WTC11 (cell line): Measurements from ENCODE around the gene LRRC49. TPM values are rescaled to one million over a fixed set of nuclear protein-coding genes. Genes with fewer than 3 reads are reported as not detected.

Experiments
- ATAC-seq: fragments of 200-7000 bp; cut with Tn5 transposase; 2 replicates; pipeline ENCODE4 v1.10.0; 2021; ENCODE audit warnings: mild to moderate bottlenecking, moderate library complexity
- CTCF ChIA-PET: fragments of 300-600 bp; sonication (Branson Sonifier 250); formaldehyde crosslinking; loops from one replicate; lab custom pipeline; 2021; ENCODE audit warnings: antibody characterized with exemption; lab: Charles Lee
- POLR2A ChIA-PET: fragments of 350-600 bp; sonication (Branson Sonifier 250); formaldehyde crosslinking; loops from one replicate; lab custom pipeline; 2021; ENCODE audit warnings: antibody characterized with exemption; lab: Charles Lee
- DNase-seq: peaks from one replicate; pipeline ENCODE4 v3.0.0; 2021; ENCODE audit warnings: low spot score
- H3K27ac Mint-ChIP-seq: 2 replicates; pipeline ENCODE4 v1.8.0; 2021; ENCODE audit warnings: mixed read lengths
- H3K27me3 Mint-ChIP-seq: 2 replicates; pipeline ENCODE4 v1.8.0; 2021; ENCODE audit warnings: low read depth, mild to moderate bottlenecking, moderate library complexity, mixed read lengths
- H3K36me3 Mint-ChIP-seq: 2 replicates; pipeline ENCODE4 v1.8.0; 2021; ENCODE audit warnings: mixed read lengths
- H3K4me1 Mint-ChIP-seq: 2 replicates; pipeline ENCODE4 v1.8.0; 2022; ENCODE audit warnings: mixed read lengths
- H3K4me3 Mint-ChIP-seq: 2 replicates; pipeline ENCODE4 v1.8.0; 2021; ENCODE audit warnings: mild to moderate bottlenecking, moderate library complexity, mixed read lengths
- H3K9me3 Mint-ChIP-seq: 2 replicates; pipeline ENCODE4 v1.8.0; 2021; ENCODE audit warnings: mixed read lengths
- ATF1 ChIP-seq: sonication (generic); formaldehyde crosslinking; IDR thresholded peaks from 2 replicates; pipeline ENCODE4 v1.8.1; 2023; ENCODE audit warnings: mild to moderate bottlenecking, moderate library complexity, missing genetic modification reagents
- ESRRA ChIP-seq: sonication (generic); formaldehyde crosslinking; IDR thresholded peaks from 2 replicates; pipeline ENCODE4 v1.8.1; 2022; ENCODE audit warnings: mild to moderate bottlenecking, missing genetic modification reagents, borderline replicate concordance
- ETV6 ChIP-seq: sonication (generic); formaldehyde crosslinking; IDR thresholded peaks from 2 replicates; pipeline ENCODE4 v1.8.1; 2022; ENCODE audit warnings: mild to moderate bottlenecking, missing genetic modification reagents
- FOXK1 ChIP-seq: sonication (generic); formaldehyde crosslinking; IDR thresholded peaks from 2 replicates; pipeline ENCODE4 v1.8.0; 2022; ENCODE audit warnings: mild to moderate bottlenecking, moderate library complexity, missing genetic modification reagents
- GABPB1 ChIP-seq: sonication (generic); formaldehyde crosslinking; IDR thresholded peaks from 2 replicates; pipeline ENCODE4 v1.8.1; 2023; ENCODE audit warnings: mild to moderate bottlenecking, missing genetic modification reagents
- NFATC4 ChIP-seq: fragments of 250-450 bp; sonication (Bioruptor Pico); IDR thresholded peaks from 2 replicates; pipeline ENCODE4 v1.9.0; 2021; ENCODE audit warnings: mild to moderate bottlenecking
- NR3C1 ChIP-seq: sonication (generic); formaldehyde crosslinking; conservative IDR thresholded peaks from 2 replicates; pipeline ENCODE4 v1.8.1; 2023; ENCODE audit warnings: low read depth, mild to moderate bottlenecking, missing genetic modification reagents
- PRRX2 ChIP-seq: fragments of 250-450 bp; sonication (Bioruptor Pico); IDR thresholded peaks from 2 replicates; pipeline ENCODE4 v1.8.0; 2021; ENCODE audit warnings: mild to moderate bottlenecking
- TEAD1 ChIP-seq: sonication (generic); formaldehyde crosslinking; IDR thresholded peaks from 2 replicates; pipeline ENCODE4 v1.8.0; 2022; ENCODE audit warnings: mild to moderate bottlenecking, missing genetic modification reagents
- TEAD4 ChIP-seq: sonication (generic); formaldehyde crosslinking; IDR thresholded peaks from 2 replicates; pipeline ENCODE4 v1.8.0; 2022; ENCODE audit warnings: mild to moderate bottlenecking, missing genetic modification reagents
- ZNF423 ChIP-seq: fragments of 250-450 bp; sonication (Bioruptor Pico); IDR thresholded peaks from 2 replicates; pipeline ENCODE4 v2.1.2; 2022; ENCODE audit warnings: mild to moderate bottlenecking, moderate library complexity
- total RNA-seq: library from RNA; stranded (reverse); gene quantifications from 3 replicates; pipeline ENCODE4 v1.2.3, GENCODE V29; 2021
- TF ChIP-seq, protein P1 (sequence below): sonication (generic); formaldehyde crosslinking; IDR thresholded peaks from 2 replicates; pipeline ENCODE4 v1.8.0; 2023; ENCODE audit warnings: missing genetic modification reagents, mild to moderate bottlenecking, borderline replicate concordance
- TF ChIP-seq, protein P2 (sequence below): sonication (generic); formaldehyde crosslinking; IDR thresholded peaks from 2 replicates; pipeline ENCODE4 v1.8.1; 2023; ENCODE audit warnings: mild to moderate bottlenecking, missing genetic modification reagents, borderline replicate concordance
- TF ChIP-seq, protein P3 (sequence below): sonication (generic); formaldehyde crosslinking; IDR thresholded peaks from 2 replicates; pipeline ENCODE4 v1.8.1; 2023; ENCODE audit warnings: mild to moderate bottlenecking, missing genetic modification reagents, moderate library complexity
- TF ChIP-seq, protein P4 (sequence below): sonication (generic); formaldehyde crosslinking; IDR thresholded peaks from 2 replicates; pipeline ENCODE4 v1.8.0; 2023; ENCODE audit warnings: missing genetic modification reagents
- TF ChIP-seq, protein P5 (sequence below): fragments of 250-450 bp; sonication (Bioruptor Pico); IDR thresholded peaks from 2 replicates; pipeline ENCODE4 v2.1.2; 2022; ENCODE audit warnings: mild to moderate bottlenecking, moderate library complexity

The LRRC49 gene
- total RNA-seq, 1 experiment from 2014 or later = 6.9 TPM

DNA sequence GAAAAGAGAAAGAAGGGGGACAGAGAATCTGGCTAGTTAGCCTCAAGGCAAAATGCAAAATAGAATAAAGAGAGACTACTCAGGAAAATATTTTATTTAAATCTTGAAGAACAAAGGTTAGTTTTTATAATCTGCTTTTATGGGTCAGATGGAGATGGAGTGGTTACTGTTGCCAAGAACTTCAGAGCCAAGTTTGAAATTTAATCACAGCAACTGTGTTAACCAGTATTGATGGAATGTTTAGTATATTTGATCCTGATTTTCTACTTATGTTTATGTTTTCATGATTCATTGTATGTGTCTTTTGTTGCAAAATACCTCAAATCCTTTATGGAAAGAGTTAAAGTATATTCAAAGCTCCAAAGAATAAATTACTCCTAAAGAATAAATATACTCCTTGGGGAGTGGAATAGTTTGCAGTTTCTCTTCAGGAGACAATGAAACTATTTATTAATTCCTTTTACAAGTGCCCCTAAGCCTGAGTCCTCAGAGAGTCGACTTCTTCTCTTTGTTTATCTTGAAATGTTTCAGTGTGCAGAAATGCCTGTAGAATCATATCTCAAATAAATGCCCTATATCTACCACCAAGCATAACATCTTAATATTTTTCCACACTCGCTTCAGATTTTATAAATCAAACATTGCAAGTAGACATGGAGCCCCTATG, 161.8 kb downstream of the LRRC49 start (continued):
- TF ChIP-seq, protein P1, sequence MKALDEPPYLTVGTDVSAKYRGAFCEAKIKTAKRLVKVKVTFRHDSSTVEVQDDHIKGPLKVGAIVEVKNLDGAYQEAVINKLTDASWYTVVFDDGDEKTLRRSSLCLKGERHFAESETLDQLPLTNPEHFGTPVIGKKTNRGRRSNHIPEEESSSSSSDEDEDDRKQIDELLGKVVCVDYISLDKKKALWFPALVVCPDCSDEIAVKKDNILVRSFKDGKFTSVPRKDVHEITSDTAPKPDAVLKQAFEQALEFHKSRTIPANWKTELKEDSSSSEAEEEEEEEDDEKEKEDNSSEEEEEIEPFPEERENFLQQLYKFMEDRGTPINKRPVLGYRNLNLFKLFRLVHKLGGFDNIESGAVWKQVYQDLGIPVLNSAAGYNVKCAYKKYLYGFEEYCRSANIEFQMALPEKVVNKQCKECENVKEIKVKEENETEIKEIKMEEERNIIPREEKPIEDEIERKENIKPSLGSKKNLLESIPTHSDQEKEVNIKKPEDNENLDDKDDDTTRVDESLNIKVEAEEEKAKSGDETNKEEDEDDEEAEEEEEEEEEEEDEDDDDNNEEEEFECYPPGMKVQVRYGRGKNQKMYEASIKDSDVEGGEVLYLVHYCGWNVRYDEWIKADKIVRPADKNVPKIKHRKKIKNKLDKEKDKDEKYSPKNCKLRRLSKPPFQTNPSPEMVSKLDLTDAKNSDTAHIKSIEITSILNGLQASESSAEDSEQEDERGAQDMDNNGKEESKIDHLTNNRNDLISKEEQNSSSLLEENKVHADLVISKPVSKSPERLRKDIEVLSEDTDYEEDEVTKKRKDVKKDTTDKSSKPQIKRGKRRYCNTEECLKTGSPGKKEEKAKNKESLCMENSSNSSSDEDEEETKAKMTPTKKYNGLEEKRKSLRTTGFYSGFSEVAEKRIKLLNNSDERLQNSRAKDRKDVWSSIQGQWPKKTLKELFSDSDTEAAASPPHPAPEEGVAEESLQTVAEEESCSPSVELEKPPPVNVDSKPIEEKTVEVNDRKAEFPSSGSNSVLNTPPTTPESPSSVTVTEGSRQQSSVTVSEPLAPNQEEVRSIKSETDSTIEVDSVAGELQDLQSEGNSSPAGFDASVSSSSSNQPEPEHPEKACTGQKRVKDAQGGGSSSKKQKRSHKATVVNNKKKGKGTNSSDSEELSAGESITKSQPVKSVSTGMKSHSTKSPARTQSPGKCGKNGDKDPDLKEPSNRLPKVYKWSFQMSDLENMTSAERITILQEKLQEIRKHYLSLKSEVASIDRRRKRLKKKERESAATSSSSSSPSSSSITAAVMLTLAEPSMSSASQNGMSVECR (CRISPR knock-in tag) = no peak

DNA sequence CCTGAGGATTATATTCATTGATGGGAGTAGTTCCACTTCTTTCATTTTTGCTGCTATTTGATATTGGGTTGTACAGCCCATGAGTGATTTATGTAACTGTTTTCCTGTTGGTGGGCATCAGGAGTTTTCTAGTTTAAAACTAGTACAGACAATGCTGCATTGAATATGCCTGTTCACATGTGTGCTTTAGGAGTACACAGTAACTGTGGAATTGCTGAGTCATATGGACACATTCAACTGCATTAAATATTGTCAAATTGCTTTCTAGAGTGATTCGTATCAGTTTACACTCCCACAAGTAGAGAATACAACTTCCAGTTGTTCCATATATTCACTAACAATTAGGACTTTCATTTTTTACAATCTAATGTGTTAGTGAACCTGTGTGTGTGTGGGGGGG, 162.8 kb downstream of the LRRC49 start:
- no peak for DNase-seq
- ChIA-PET POLR2A (interaction anchor here (0.6 kb wide), 1 partner anchor 34 kb away, joined by 3 read pairs; no protein-coding TSS in a partner anchor), CTCF (no interaction called here)
- H3K27ac Mint-ChIP-seq = no peak overlapping the region
- H3K4me3 Mint-ChIP-seq = no peak overlapping the region
- peaks cover 4% of the 10 kb centered on the region for H3K4me1 Mint-ChIP-seq
- H3K9me3 Mint-ChIP-seq = peaks cover 15% of the 10 kb centered on the region
- H3K27me3 Mint-ChIP-seq = no peaks in the 10 kb centered on the region
- H3K36me3 Mint-ChIP-seq = 0 out of 2 replicates have a peak, but pooled peaks cover 3% of the 10 kb centered on the region
- no peak for ATAC-seq
- no peak for TF ChIP-seq ZNF423 (CRISPR knock-in tag)
- no peak for TF ChIP-seq FOXK1 (CRISPR knock-in tag)
- TF ChIP-seq, protein P2, sequence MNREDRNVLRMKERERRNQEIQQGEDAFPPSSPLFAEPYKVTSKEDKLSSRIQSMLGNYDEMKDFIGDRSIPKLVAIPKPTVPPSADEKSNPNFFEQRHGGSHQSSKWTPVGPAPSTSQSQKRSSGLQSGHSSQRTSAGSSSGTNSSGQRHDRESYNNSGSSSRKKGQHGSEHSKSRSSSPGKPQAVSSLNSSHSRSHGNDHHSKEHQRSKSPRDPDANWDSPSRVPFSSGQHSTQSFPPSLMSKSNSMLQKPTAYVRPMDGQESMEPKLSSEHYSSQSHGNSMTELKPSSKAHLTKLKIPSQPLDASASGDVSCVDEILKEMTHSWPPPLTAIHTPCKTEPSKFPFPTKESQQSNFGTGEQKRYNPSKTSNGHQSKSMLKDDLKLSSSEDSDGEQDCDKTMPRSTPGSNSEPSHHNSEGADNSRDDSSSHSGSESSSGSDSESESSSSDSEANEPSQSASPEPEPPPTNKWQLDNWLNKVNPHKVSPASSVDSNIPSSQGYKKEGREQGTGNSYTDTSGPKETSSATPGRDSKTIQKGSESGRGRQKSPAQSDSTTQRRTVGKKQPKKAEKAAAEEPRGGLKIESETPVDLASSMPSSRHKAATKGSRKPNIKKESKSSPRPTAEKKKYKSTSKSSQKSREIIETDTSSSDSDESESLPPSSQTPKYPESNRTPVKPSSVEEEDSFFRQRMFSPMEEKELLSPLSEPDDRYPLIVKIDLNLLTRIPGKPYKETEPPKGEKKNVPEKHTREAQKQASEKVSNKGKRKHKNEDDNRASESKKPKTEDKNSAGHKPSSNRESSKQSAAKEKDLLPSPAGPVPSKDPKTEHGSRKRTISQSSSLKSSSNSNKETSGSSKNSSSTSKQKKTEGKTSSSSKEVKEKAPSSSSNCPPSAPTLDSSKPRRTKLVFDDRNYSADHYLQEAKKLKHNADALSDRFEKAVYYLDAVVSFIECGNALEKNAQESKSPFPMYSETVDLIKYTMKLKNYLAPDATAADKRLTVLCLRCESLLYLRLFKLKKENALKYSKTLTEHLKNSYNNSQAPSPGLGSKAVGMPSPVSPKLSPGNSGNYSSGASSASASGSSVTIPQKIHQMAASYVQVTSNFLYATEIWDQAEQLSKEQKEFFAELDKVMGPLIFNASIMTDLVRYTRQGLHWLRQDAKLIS = no peak
- TF ChIP-seq GABPB1 = no peak
- TF ChIP-seq ETV6 (CRISPR knock-in tag) = no peak
- TF ChIP-seq NR3C1 (CRISPR knock-in tag) = no peak
- no peak for TF ChIP-seq ATF1 (CRISPR knock-in tag)
- TF ChIP-seq PRRX2 = no peak
- no peak for TF ChIP-seq TEAD1 (CRISPR knock-in tag)
- TF ChIP-seq, protein P3, sequence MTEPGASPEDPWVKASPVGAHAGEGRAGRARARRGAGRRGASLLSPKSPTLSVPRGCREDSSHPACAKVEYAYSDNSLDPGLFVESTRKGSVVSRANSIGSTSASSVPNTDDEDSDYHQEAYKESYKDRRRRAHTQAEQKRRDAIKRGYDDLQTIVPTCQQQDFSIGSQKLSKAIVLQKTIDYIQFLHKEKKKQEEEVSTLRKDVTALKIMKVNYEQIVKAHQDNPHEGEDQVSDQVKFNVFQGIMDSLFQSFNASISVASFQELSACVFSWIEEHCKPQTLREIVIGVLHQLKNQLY (CRISPR knock-in tag) = no peak
- no peak for TF ChIP-seq ESRRA (CRISPR knock-in tag)
- TF ChIP-seq, protein P4, sequence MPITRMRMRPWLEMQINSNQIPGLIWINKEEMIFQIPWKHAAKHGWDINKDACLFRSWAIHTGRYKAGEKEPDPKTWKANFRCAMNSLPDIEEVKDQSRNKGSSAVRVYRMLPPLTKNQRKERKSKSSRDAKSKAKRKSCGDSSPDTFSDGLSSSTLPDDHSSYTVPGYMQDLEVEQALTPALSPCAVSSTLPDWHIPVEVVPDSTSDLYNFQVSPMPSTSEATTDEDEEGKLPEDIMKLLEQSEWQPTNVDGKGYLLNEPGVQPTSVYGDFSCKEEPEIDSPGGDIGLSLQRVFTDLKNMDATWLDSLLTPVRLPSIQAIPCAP (CRISPR knock-in tag) = no peak
- no peak for TF ChIP-seq NFATC4
- TF ChIP-seq, protein P5, sequence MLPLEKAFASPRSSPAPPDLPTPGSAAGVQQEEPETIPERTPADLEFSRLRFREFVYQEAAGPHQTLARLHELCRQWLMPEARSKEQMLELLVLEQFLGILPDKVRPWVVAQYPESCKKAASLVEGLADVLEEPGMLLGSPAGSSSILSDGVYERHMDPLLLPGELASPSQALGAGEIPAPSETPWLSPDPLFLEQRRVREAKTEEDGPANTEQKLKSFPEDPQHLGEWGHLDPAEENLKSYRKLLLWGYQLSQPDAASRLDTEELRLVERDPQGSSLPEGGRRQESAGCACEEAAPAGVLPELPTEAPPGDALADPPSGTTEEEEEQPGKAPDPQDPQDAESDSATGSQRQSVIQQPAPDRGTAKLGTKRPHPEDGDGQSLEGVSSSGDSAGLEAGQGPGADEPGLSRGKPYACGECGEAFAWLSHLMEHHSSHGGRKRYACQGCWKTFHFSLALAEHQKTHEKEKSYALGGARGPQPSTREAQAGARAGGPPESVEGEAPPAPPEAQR (CRISPR knock-in tag) = no peak
- no peak for TF ChIP-seq TEAD4 (CRISPR knock-in tag)
